NCI-H146 treated with DMSO at 0.1 percent for 48 hours (cell line): ENCODE data around the gene IQCE.
"Not testable (repeated sequence)": the region's sequence is repeated elsewhere in the genome, so short reads cannot be mapped to it uniquely, and the experiment has no call there.

Experiments
- DNase-seq: peaks from one replicate; lab custom pipeline; 2025; ENCODE audit not compliant: unreplicated experiment; lab: John Stamatoyannopoulos, UW

Gene IQCE

DNA sequence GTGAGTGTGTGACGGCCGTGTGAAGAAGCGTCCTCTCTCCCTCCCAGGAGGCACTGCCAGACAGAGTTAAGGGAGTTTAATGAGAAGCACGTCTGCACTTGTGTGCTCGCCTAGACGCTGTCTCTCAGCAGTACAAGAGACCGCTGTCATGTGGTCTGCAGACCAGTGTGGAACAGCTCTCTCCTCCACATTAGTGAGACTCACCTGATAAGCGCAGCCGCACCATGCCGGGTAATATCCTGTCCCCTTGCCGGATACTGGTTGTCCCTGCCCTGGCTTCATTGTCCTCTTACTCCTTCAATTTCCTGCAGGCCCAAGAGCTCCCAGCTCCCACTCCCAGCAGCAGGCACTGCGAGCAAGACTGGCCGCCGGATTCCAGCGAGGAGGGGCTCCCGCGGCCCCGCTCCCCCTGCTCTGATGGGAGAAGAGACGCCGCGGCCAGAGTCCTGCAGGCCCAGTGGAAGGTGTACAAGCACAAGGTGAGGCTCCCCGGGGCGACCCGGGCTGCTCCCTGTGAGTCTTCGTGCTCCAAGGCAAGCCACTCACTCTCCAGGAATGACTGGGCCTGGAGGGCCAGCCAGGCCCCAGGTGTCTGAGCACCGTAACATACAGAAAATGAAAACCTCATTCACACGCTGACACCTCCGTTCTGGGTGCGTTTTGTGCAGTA, 39.5 kb downstream of the IQCE start:
- no peak for DNase-seq

DNA sequence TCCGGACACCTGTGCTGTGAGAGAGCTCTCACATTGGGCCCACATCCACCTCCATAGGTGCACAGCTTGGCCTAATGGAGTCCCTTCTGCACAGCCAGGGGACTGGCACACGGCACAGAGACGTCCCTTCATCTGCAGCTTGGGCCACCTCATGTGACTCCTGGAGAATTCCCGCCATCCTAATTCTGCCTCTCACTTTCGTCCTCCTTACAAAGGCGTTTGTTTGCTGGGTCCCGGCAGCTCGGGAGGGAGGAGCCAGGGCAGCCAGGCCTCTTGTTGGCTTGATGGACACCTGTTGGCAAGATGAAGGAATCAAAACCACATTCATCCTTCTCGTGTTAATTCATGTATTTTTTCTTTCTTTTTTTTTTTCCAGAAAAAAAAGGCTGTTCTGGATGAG, 42.3 kb downstream of the IQCE start:
- DNase-seq: no peak

DNA sequence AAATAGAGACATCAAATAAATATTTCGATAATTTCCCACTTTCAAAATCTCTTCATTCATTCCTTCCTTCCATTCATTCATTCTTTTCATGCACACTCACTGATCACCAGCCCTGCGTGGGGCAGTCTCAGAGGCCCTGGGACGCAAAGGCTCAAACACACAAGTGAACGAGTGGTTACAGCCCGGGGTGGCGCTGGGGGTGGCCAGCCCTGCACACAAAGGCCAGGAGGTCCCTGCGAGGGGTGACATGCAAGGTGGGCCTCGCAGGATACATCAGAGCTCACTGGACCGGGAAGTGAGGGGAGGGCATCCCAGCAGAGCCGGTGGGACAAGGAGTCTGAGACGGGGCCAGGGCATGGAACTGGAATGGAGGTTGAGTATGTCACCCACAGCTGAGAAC, 43.1 kb downstream of the IQCE start:
- DNase-seq: no peak

DNA sequence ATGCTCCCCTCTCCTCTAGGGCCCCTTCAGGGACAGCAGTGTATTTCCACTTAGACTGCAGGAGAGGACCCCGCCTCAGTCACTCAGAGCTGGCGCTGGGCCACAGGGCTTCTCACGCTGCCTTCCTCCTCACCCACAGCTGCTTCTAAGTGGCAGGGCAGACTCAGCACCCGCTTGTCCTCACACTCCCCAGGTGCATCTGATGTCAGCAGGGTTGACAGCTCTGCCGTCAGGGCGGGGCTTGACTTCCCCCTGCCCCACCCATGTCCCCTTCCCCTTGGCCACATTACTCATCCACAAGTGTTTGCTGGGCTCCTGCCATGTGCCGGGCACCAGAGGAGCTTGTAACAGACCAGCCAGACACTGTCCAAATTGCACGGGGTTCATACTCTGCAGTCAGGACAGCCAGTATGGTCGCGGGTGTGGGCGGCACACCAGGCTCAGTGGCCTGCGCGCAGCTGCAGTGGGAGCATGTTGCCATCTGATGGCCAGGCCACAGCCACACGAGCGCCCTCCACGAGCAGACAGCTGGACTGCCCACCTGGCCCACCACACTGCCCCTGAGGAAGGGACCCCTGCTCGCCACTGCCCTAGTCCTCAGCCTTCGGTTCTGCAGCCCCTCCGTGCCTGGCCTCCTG, 43.7 kb downstream of the IQCE start:
- DNase-seq: no peak

DNA sequence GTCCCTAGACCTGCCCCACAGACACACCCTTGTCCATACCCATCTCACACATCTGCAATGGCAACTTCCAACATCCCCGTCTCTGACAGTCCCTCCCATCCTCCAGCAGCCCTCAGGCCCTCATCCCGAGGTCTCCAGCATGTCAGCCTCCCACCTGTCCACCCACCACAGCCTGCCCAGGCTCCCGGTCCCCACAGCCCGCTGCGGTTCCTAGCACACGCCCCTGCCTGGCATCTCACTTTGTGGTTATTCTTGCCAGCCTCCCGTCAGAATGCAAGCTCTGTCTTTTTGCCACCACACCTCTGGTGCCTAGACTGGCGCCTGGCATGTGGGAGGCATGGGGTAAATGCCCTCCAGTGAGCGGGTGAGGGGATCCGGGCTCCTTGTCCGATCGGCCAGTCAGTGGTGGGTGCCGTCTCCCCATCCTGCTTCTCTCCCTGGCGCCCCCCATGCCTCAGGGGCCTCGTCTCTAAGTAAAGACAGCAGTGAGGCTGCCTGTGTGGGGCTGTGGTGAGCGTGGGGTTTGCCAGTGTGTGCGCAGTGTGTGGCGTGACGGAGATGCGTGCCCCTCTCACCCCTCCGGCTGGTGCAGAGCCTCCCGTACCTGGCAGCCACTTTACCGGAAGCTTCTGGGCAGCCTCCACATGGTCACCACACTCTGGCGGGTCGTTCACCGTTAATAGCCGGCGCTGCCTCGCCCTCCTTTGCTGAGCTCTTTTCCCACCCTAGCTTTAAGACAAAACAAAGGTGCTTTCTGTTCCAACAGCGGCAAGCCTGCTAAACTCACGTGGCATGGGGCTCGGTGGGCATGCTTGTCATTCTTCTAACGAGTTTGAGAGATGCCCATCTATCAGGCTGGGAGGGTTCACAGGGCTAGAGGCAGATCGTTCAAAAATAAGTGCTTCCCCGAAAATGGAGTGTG, 44.5 kb downstream of the IQCE start:
- no peak for DNase-seq

DNA sequence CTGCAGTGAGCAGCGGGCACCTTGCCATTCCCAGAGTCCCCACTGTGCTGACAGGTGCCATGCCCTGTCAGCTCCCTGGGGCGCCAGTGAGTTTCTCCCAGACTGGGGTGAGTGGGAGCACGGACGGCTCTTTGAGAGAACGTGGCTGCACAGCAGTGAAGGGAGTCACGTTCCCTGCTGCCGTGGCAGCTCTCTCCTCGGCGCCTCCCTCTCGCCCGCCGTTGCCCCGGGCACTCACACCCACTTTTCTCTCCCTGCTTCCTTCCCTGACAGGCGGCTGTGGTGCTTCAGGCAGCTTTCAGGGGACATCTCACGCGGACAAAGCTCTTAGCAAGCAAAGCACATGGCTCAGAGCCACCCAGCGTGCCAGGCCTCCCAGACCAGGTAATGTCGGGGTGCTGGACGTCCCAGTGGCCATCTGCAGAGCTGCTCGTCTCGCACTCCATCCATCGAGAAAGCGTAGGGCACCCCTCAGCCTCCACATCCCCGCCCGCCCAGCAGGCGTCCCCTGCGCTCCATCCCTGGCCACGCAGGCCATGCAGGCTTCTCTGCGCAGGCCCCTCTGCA, 45.9 kb downstream of the IQCE start:
- DNase-seq: no peak

DNA sequence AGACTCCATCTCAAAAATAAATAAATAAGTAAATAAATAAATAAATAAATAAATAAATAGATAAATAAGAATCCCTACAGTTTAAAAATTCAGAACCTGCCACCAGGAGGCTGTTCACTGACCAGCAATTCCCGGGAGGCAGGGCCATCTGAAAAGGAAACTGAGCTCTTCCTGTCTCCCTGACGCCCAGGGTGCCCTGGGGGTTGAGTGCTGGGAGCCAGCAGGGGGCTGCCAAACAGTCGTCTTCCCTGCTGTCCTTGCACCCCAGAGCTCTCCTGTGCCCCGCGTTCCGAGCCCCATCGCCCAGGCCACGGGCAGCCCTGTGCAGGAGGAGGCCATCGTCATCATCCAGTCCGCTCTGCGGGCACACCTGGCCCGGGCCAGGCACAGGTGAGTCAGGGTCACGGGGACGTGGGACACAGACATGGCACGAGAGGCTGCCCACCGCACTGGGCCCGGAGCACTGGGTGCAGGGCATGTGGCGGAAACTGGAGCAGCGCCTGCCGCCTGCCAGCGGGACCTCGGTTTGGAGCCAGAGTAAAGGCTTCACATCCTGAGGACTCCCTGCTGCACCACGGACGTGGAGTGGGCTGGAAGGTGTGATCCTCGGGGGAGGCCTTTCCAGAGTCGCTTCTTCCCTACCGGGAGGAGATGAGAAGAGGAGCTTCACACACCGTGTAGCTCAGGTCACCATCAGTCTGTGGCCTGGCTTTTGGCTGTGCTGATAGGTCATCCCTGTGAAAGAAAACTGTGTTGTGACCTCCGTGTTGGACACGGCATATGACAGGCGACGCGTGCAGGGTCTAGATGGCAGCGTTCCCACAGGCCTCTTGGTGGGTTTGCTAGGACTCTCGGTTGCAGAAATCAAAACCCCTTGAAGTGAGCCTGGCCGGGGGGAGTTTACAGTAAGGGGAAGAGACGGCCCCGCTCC, 47.1 kb downstream of the IQCE start:
- no peak for DNase-seq

DNA sequence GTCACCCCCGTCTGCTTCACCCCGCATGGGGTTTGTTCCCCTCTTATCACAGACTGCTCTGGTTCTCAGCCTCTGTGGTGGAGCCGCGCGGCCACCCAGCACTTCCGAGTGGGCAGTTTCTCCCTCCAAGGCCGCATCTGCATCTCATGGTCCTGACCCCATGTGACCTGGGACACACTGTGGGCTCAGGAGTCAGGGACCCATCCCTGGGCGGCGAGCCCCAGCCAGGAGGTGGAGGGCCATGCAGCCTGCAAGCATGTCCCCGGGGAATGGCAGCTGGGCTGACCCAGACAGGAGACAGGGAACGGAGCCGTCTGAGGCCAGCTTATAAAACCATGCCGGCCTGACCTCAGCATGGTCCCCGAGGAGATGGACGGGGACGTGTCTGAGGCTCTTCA, 47.8 kb downstream of the IQCE start:
- no peak for DNase-seq

DNA sequence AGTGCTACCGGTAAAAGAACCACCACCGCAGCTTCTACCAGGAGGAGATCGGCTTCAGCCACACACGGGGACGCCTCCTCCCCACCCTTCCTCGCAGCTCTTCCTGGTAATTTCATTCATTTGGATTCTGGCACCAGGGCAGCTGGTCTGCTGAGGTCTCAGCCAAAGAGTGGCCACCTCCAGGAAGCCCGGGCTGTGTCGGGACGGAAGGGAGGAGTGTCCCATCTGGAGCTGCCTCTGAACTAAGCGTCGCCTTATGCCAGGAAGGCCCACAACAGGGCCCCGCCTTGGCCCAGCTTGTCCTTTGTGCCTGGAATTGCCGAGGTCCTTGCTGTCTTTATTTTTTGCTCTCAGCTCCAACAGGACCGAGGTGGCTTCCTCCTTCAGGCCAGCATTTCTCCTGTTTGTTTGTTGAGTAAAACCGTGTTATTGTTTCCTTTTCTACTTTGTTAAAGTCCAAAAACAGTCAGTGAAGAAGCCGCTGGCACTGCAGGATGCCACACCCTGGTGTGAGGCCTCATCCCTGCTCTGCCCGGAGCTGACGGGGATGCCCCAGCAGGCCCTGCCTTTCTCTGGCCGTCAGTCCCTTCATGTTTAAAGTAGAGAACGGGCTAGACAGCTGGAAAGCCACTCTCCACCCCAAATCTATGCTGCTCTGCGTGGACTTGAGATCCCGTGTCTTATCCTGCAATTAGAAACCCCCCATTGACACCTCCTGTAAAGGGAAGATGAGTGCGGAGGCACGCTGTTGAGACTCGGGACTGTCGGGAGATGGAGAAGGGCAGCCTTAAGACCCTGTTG, 48.5 kb downstream of the IQCE start:
- DNase-seq: no peak

DNA sequence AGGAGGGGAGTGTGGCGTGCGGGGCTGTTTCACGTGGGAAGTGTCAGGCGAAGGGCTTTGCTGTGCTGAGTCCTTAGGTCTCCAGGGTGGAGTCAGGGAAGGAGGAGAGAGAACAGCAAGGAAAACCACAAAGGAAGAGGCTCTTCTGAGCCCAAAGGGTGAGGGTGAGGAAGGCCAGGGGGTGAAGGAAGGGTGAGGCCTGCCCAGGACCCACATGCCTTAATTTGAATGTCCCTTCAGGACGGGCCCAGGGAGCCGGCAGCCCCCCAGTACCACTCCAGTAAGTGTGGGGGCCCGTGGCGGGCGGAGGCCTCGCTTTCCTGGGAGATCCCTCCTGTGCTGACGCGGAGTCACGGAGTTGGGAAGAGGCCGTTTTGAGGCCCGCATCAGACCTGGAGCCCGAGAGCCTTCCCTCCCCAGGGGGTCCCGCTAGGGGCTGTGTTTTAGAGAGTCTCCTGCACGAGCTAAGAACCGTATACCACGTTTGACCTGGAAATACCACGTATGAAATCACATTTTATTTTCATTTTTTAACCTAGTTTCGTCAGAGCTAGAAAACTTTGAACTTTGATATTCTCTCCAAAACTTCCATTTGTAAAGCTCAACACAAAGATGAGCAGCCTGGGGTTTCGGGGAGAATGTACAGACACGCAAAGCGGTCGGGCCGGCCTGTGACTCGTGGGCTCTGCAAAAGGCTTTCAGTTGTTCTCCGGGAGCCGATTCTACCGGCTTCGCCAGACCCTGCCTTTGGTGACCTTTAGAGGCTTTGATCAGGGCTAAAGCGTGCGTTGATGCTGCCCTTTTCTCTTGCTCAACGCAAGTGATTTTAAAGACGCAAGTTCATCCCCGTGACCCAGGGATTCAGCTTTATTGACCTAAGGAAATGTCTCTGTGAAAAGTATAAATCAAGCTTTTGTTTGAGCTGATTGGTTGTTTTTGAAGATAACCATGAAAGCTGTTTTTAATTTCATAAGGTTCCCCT, 49.4 kb downstream of the IQCE start:
- no peak for DNase-seq

DNA sequence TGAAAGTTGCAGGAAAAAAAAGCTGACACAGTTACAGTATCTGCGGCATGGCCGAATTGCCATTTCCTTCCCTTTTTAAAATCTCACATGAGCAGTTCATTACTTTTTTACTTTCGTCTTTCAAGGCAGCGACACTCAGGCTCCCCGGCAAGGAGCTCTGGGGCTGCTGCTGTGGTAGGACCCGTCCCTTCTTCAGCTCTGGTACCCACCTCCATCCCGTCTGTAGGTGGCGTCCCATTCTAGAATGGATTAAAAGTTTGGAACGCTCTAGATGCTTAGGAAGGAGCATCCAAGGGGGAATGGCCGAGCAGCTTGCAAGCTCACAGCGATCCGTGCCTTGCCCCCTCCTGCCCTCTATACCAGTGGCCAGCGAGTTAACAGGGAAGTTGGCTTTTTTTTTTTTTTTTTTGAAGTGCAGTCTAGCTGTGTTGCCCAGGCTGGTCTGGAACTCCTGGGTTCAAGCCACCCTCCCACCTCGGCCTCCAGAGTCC, 50.2 kb downstream of the IQCE start:
- no peak for DNase-seq

DNA sequence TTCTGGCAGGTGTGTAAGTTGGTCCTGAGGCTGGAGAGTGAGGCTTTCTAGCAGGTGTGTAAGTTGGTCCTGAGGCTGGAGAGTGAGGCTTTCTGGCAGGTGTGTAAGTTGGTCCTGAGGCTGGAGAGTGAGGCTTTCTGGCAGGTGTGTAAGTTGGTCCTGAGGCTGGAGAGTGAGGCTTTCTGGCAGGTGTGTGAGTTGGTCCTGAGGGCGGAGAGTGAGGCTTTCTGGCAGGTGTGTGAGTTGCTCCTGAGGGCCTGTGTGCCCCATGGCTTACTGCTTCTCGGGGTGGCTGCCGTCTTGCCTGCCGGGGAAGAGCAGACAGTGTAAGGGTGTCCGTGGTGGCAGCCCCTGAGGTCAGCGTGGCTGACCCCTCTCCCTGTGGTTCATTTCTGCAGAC, 50.9 kb downstream of the IQCE start:
- not testable (repeated sequence) for DNase-seq

DNA sequence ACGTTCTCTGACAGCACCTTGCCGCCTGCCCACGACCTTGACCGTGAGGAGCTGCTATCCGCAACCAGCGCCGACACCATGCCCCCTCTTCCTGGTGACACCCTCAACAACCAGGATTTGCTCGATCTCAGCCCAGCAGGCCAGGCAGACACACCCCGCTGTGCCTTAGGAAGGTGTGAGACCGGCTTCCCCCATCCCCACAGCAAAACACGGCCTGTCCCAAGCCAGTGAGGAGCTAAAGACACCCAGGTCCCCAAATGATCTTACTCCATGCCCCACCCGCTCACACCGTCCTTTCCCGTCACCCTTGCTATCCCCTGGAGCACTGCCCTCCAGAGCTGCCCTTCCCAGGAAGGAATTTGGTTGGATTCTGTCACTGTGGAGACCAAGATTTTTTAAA, 51.7 kb downstream of the IQCE start:
- DNase-seq: no peak

DNA sequence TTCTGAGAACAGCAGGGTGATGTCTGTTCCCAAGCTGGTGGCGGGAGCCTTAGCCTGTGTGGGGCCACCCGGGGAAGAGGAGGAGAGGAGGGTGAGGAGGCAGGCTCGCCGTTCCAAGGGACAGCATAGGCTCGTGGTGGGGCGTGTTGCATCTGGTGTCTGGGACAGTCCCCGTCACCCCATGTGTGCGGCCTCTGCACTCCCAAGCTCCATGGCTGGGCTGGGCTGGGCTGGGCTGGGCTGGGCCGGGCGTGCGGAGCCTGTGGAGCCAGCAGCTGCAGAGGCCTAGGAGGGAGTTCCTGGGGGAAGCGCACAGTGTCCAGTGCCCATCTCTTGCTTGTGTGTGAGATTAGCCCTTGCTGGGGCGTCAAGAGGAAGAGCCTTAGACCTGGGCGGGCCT, 52.1 kb downstream of the IQCE start:
- DNase-seq: no peak

DNA sequence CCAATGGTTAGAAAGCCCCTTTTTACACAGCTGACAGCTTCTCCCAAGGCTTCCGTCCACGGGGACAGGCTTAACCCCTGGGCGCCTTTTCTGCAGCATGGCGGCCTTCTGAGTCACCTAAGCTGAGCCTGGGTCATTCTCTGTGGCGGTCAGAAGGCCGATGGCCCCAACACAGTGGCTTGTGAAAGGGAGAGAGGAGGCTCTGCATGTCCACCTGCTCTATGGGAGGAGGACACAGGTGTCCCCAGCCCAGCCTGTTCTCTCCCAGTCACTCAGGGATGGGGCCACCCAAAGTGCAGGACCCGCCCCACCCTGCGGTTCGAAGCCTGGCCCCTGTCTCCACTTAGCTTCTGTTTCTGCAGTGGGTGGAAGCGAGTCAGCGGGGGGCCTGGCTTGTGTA, 52.6 kb downstream of the IQCE start:
- DNase-seq: no peak

DNA sequence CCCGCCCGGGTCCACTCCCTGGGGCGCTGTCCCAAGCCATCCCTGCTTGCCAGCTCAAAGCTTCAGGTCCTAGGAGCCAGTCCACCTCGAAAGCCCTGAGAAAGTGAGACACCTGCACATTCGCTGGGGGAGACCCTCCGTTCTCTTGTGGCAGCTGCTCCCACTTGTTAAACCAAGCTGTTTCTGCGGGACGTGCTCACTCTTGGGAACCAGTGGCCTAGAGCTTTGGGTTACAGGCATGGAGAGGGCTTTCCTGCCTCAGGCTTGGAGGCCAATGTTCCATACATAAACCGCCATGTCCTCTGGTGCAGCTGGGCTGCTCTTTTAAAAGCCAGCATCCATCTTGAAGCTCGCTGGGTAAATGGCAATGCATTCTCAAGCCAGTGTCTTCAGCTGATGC, 53.1 kb downstream of the IQCE start:
- DNase-seq: no peak

DNA sequence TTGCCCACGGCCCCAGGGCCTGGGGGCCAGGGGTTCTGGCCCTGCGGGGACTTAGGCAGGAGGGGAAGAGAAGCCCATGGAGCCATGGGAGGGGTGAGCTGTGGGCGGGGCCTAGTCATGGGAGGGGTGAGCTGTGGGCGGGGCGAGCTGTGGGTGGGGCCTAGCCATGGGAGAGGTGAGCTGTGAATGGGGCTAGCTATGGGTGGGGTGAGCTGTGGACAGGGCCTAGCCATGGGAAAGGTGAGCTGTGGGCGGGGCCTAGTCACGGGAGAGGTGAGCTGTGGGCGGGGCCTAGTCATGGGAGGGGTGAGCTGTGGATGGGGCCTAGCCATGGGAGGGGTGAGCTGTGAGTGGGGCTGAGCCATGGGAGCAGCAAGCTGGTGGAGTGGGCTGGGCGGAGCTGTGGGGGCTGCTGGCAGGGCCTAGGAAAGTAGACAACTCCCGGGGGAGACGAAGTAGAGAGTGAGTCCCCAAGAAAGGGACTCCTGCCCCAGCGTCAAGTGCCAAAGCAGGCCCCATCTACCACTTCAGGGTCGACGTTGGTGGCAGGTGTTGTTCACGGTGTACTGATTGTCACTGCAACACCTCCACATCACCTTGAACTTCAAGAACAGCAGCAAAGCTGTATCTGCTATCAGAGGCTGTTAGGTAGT, 53.8 kb downstream of the IQCE start:
- DNase-seq: no peak
